Body of pancreas (tissue), 4 donors: ENCODE measurements around the gene HACD2. TPM values are rescaled to one million over a fixed set of nuclear protein-coding genes. Genes with fewer than 3 reads are reported as not detected.

Experiments
- ATAC-seq: fragments of 150-250 bp; one replicate; pipeline ENCODE4 v1.9.1; 2016
- DNase-seq, 4 donors: peaks; one replicate each; pipeline ENCODE4 v3.0.0-alpha.2; 2019
- H3K27ac ChIP-seq, 4 donors: fragments of 200-600 bp; sonication (generic); 1 replicate in 3 of 4; 2 replicates in 1 of 4; pipeline versions ENCODE4 v1.5.1 to v1.6.1; 2016 to 2019; ENCODE audit warnings: mild to moderate bottlenecking in 1 of 4, mixed read lengths in 1 of 4, moderate library complexity in 1 of 4
- H3K27me3 ChIP-seq, 2 donors: fragments of 200-600 bp; sonication (generic); one replicate each; pipeline ENCODE4 v1.6.0; 2016; ENCODE audit warnings: mild to moderate bottlenecking in 1 of 2
- H3K36me3 ChIP-seq, 2 donors: fragments of 200-600 bp; sonication (generic); replicated peaks in 1 of 2; 2 replicates each; pipeline ENCODE4 v1.5.1; 2016; ENCODE audit warnings: low read depth in 2 of 2; ENCODE audit not compliant: insufficient read depth in 1 of 2
- H3K4me1 ChIP-seq: fragments of 200-600 bp; sonication (generic); one replicate; pipeline ENCODE4 v1.6.0; 2016
- H3K4me3 ChIP-seq, 2 donors: fragments of 200-600 bp; sonication (generic); 1 replicate in 1 of 2; 2 replicates in 1 of 2; pipeline ENCODE4 v1.5.1; 2016 to 2019
- H3K9me3 ChIP-seq, 3 donors: fragments of 200-600 bp; sonication (generic); 1 replicate in 2 of 3; 2 replicates in 1 of 3; pipeline ENCODE4 v1.5.1; 2016
- POLR2A ChIP-seq, 3 donors: fragments of 450-650 bp; IDR thresholded peaks; one replicate each; pipeline ENCODE4 v1.6.1; 2016; ENCODE audit warnings: antibody characterized with exemption in 3 of 3, mild to moderate bottlenecking in 2 of 3
- WGBS, 2 donors: methylation state at CpG; one replicate each; pipeline ENCODE4 v1.1.5; 2017; 5-methylcytosine and 5-hydroxymethylcytosine counted together
- intact Hi-C: fragments of 100-400 bp; cut with DNase I; formaldehyde crosslinking; loops from one replicate; pipeline ENCODE4 v1.15.1; 2023
- total RNA-seq, 2 donors: library from RNA; depleted of rRNA; stranded (reverse); fragments of >200 nt; gene quantifications; one replicate each; pipeline ENCODE4 v1.1.0, GENCODE V29; 2016
- TF ChIP-seq, protein P1 (sequence below), 7 experiments: fragments of 450-650 bp in 4 of 7; fragments of 200-600 bp in 3 of 7; sonication (generic) in 3 of 7; IDR thresholded peaks; one replicate each; pipeline ENCODE4 v1.5.1; 2016 to 2019; ENCODE audit warnings: antibody characterized with exemption in 7 of 7

HACD2 gene
- total RNA-seq, 2 donors from 2014 or later = 13.2 to 16.3 TPM

DNA sequence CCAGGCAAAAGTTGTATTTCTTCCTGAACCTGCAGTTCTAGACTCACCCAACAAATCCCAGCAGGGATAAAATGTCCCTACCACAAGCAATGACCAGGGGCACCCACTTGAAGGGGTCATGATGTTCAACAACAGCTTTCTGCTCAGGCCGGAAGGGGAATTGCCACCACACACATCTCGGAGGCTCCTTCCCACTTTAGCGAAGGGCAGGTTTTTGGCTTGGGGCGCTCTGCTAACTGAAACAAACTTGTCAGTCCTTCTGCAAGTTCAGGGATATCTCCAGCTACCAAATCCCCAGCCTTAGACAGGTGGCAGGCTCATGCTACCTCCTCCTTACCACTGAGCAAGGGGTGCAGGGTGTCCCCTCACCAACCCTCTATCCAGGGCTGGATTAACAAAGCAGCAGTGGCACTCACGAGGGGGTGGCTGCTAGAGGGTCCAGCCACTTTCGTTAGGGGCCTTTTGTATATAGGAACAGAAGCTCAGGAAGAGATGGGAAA is 138.2 kb downstream of the HACD2 start:
- Histone ChIP-seq H3K4me3 (no peak overlapping the region), H3K27ac (peak overlapping the region; percentile 49 to 70 (median 53)), H3K27me3 (peaks cover 0 to 21% of the 10 kb centered on the region in 2 donors), H3K9me3 (no peaks in the 10 kb centered on the region), H3K36me3 (no peaks in the 10 kb centered on the region), H3K4me1 (peaks cover 22% of the 10 kb centered on the region)
- TF ChIP-seq POLR2A (IDR thresholded peaks at IDR 0.05) = no peak
- TF ChIP-seq, protein P1, sequence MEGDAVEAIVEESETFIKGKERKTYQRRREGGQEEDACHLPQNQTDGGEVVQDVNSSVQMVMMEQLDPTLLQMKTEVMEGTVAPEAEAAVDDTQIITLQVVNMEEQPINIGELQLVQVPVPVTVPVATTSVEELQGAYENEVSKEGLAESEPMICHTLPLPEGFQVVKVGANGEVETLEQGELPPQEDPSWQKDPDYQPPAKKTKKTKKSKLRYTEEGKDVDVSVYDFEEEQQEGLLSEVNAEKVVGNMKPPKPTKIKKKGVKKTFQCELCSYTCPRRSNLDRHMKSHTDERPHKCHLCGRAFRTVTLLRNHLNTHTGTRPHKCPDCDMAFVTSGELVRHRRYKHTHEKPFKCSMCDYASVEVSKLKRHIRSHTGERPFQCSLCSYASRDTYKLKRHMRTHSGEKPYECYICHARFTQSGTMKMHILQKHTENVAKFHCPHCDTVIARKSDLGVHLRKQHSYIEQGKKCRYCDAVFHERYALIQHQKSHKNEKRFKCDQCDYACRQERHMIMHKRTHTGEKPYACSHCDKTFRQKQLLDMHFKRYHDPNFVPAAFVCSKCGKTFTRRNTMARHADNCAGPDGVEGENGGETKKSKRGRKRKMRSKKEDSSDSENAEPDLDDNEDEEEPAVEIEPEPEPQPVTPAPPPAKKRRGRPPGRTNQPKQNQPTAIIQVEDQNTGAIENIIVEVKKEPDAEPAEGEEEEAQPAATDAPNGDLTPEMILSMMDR (IDR thresholded peaks at IDR 0.05) = no peak
- intact Hi-C loops = no loop called here
- ATAC-seq (no peak), DNase-seq (no peak)
- 31 to 48% methylated on average over 2 to 6 of the region's 6 CpGs for WGBS, 2 donors

DNA sequence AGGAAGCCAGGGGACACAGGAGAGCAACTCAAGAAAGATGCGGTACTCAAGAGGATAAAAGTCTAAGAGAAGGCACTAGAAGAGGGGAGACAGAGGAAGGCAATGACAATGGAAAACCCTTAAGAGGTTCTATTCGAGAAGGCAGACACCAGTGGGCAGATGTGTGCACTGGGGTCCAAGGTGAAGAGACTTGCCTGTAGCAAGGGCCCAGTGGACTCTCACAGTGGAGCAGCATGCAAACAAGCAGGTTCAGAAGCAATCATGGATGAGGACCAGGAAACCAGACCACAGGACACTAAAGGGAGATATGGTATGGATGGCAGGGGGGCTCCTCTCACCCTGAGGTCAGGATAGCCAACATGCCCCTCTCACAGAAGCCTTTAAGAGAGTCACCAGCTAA is 138.6 kb downstream of the HACD2 start:
- Histone ChIP-seq H3K27ac (peak overlapping the region in 3 of 4 donors; percentile 52 to 70 (median 54)), H3K9me3 (no peaks in the 10 kb centered on the region), H3K4me3 (no peak overlapping the region), H3K27me3 (peaks cover 0 to 21% of the 10 kb centered on the region in 2 donors), H3K36me3 (no peaks in the 10 kb centered on the region), H3K4me1 (peaks cover 22% of the 10 kb centered on the region)
- no peak for ATAC-seq
- no peak for DNase-seq
- intact Hi-C loops = no loop called here
- 59 to 62% methylated on average over 2 of the region's 2 CpGs for WGBS, 2 donors
- TF ChIP-seq, protein P1 (IDR thresholded peaks at IDR 0.05) = no peak
- no peak for TF ChIP-seq POLR2A (IDR thresholded peaks at IDR 0.05)

DNA sequence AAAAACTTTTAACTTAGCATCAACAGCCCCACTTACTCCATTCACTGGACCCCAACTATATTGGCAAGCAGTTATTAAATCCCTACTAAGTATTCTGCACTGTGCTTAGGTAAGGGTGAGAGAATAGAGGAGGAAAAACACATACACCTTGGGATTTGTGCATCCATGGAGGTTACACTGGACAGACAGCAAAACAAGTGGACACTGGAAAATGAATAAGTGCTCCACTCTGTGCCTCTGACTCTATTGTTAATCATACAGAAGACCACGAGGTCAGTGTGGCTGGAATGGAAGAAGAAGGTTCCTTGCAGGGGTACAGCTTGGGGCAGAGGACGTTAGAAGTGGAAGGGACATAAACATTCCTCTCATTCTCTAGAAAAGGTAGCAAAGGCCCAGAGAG is 139.2 kb downstream of the HACD2 start:
- no peak overlapping the region for H3K4me3 ChIP-seq
- intact Hi-C loops = no loop called here
- 7 to 21% methylated on average over 2 of the region's 2 CpGs for WGBS, 2 donors

DNA sequence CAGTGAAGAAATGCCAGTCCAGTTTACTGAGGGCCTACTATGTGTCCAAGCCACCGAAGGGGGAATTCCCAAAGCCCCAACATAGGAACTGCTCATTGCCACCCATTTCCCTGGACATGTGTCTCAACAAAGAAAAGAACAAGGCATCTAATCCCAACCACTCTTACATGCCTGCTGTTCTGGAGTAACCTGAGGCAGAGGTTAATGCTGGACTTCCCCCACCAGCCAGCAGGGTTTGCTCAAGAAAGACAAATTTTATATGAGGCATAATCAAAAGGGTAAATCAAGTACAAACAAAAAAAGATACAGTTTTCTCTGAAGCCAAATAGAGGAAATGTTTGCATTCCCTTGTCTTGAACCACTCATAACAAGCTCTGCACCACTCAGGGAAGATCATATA is 140.1 kb downstream of the HACD2 start:
- intact Hi-C loops = no loop called here
- no peaks in the 10 kb centered on the region for H3K36me3 ChIP-seq
- WGBS, 2 donors = 33 to 39% methylated on average over 1 of the region's 1 CpG
- no peak for DNase-seq
- TF ChIP-seq, protein P1 (IDR thresholded peaks at IDR 0.05) = peak in 1 of 7 experiments; percentile 6
- TF ChIP-seq POLR2A (IDR thresholded peaks at IDR 0.05) = no peak
- H3K4me3 ChIP-seq = no peak overlapping the region
- H3K4me1 ChIP-seq = peaks cover 18% of the 10 kb centered on the region
- no peak for ATAC-seq
- no peaks in the 10 kb centered on the region for H3K9me3 ChIP-seq
- peaks cover 0 to 16% of the 10 kb centered on the region in 2 donors for H3K27me3 ChIP-seq
- peak overlapping the region in 1 of 4 donors; percentile 21 for H3K27ac ChIP-seq

More for the DNA sequence above, 139.2 kb downstream of the HACD2 start:
- Histone ChIP-seq H3K36me3 (no peaks in the 10 kb centered on the region), H3K9me3 (no peaks in the 10 kb centered on the region), H3K4me1 (peaks cover 22% of the 10 kb centered on the region), H3K27ac (peak overlapping the region in 2 of 4 donors; percentile 52 to 54), H3K27me3 (peaks cover 0 to 21% of the 10 kb centered on the region in 2 donors)
- DNase-seq (no peak), ATAC-seq (no peak)
- TF ChIP-seq, protein P1 (IDR thresholded peaks at IDR 0.05) = no peak
- TF ChIP-seq POLR2A (IDR thresholded peaks at IDR 0.05) = no peak

DNA sequence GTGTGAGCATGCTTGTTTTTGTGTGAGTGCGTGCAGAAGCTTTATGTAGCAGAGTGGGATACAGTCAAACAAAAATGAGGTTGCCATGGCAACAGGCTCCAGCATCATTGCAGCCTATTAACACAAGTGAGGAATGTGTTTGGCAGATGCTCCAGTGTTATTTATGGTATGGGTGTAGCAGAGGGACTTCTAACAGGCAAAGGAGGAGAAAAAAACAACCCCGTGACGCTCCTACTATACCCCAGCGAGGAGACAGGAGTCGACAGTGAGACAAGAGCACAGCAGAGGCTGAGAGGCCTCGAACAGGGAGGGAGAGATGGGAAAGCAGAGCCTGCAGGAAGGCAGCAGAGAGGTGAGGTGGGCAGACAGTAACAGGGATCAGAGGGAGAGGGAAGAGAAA is 140.8 kb downstream of the HACD2 start:
- H3K4me3 ChIP-seq = no peak overlapping the region
- DNase-seq (no peak), ATAC-seq (no peak)
- H3K9me3 ChIP-seq = no peaks in the 10 kb centered on the region
- WGBS, 2 donors = 60 to 71% methylated on average over 6 of the region's 6 CpGs
- no peak for TF ChIP-seq POLR2A (IDR thresholded peaks at IDR 0.05)
- TF ChIP-seq, protein P1 (IDR thresholded peaks at IDR 0.05) = no peak
- H3K4me1 ChIP-seq = peaks cover 16% of the 10 kb centered on the region
- peaks cover 0 to 9% of the 10 kb centered on the region in 2 donors for H3K27me3 ChIP-seq
- H3K36me3 ChIP-seq = no peaks in the 10 kb centered on the region
- intact Hi-C loops = no loop called here
- no peak overlapping the region for H3K27ac ChIP-seq
